IMR-90 (cell line): Measurements from ENCODE around the gene ADAMTS20. TPM values are rescaled to one million over a fixed set of nuclear protein-coding genes. Genes with fewer than 3 reads are reported as not detected.

ENCODE experiments used
- ATAC-seq: fragments of 200-7000 bp; cut with Tn5 transposase; 2 replicates; pipeline ENCODE4 v1.9.1; 2020; ENCODE audit warnings: low read depth, mild to moderate bottlenecking, moderate library complexity
- BruUV-seq: library from RNA; stranded (reverse); fragments of 400-500 nt; replicated peaks from 2 replicates; lab custom pipeline; 2021; lab: Mats Ljungman, UMichigan
- CTCF ChIA-PET: fragments of 300-600 bp; formaldehyde crosslinking; extraction: SDS; loops from one replicate; lab custom pipeline; 2021; ENCODE audit warnings: antibody characterized with exemption; lab: Yijun Ruan, JAX
- POLR2A ChIA-PET: fragments of 300-600 bp; sonication (Branson Sonifier 250); formaldehyde crosslinking; loops from one replicate; lab custom pipeline; 2022; ENCODE audit warnings: antibody characterized with exemption; ENCODE audit not compliant: unreplicated experiment; lab: Charles Lee
- DNase-seq: peaks from one replicate; pipeline ENCODE4 v3.0.0; 2013
- H2AFZ ChIP-seq: replicated peaks from 2 replicates; pipeline ENCODE3; 2013; ENCODE audit warnings: low read length, mild to moderate bottlenecking; ENCODE audit not compliant: poor library complexity
- H2AK5ac ChIP-seq: 2 replicates; pipeline ENCODE4 v1.6.1; 2013; ENCODE audit warnings: low read depth, low read length, inconsistent platforms
- H2AK9ac ChIP-seq: replicated peaks from 2 replicates; pipeline ENCODE3; 2013; ENCODE audit warnings: mild to moderate bottlenecking, low read depth, low read length, moderate library complexity; ENCODE audit not compliant: poor library complexity
- H2BK120ac ChIP-seq: 2 replicates; pipeline ENCODE4 v1.6.1; 2013; ENCODE audit warnings: low read depth, low read length, inconsistent platforms
- H2BK15ac ChIP-seq: 3 replicates; pipeline ENCODE4 v1.6.1; 2013; ENCODE audit warnings: low read depth, low read length, inconsistent platforms
- H2BK20ac ChIP-seq: 2 replicates; pipeline ENCODE4 v1.6.1; 2013; ENCODE audit warnings: low read depth, mild to moderate bottlenecking, inconsistent platforms, low read length, moderate library complexity
- H2BK5ac ChIP-seq: 2 replicates; pipeline ENCODE4 v1.6.1; 2013; ENCODE audit warnings: mild to moderate bottlenecking, low read depth, low read length, inconsistent platforms; ENCODE audit not compliant: poor library complexity, severe bottlenecking
- H3K14ac ChIP-seq: replicated peaks from 2 replicates; pipeline ENCODE4 v1.6.1; 2013; ENCODE audit warnings: low read depth, low read length, inconsistent platforms
- H3K18ac ChIP-seq: 2 replicates; pipeline ENCODE4 v1.6.1; 2013; ENCODE audit warnings: low read depth, low read length, control low read depth
- H3K23ac ChIP-seq: 2 replicates; pipeline ENCODE4 v1.6.1; 2013; ENCODE audit warnings: low read depth, low read length, inconsistent platforms
- H3K27ac ChIP-seq: 2 replicates; pipeline ENCODE4 v1.5.1; 2013; ENCODE audit warnings: mild to moderate bottlenecking, control low read depth, low read length; ENCODE audit not compliant: insufficient read depth
- H3K27me3 ChIP-seq: 2 replicates; pipeline ENCODE4 v1.6.1; 2013; ENCODE audit warnings: low read length; ENCODE audit not compliant: control insufficient read depth, insufficient read depth
- H3K36me3 ChIP-seq: 2 replicates; pipeline ENCODE4 v1.6.1; 2013; ENCODE audit warnings: low read length, mixed read lengths; ENCODE audit not compliant: control insufficient read depth, insufficient read depth
- H3K4ac ChIP-seq: 2 replicates; pipeline ENCODE4 v1.6.1; 2013; ENCODE audit warnings: low read depth, low read length, inconsistent platforms
- H3K4me1 ChIP-seq: 2 replicates; pipeline ENCODE4 v1.6.1; 2013; ENCODE audit warnings: low read length, mixed read lengths; ENCODE audit not compliant: control insufficient read depth, insufficient read depth
- H3K4me2 ChIP-seq: 2 replicates; pipeline ENCODE4 v1.6.1; 2013; ENCODE audit warnings: low read depth, mild to moderate bottlenecking, control low read depth, low read length, moderate library complexity
- H3K4me3 ChIP-seq: 2 replicates; pipeline ENCODE4 v1.5.1; 2013; ENCODE audit warnings: low read depth, mild to moderate bottlenecking, control low read depth, low read length, moderate library complexity; ENCODE audit not compliant: insufficient read depth
- H3K56ac ChIP-seq: 2 replicates; pipeline ENCODE4 v1.6.1; 2013; ENCODE audit warnings: low read length, inconsistent platforms; ENCODE audit not compliant: insufficient read depth; ENCODE audit errors: extremely low read depth
- H3K79me1 ChIP-seq, 2 experiments: 2 replicates each; pipeline ENCODE4 v1.6.1; 2013; ENCODE audit warnings: low read length in 2 of 2, inconsistent platforms in 1 of 2, low read depth in 1 of 2
- H3K9ac ChIP-seq: 2 replicates; pipeline ENCODE4 v1.6.1; 2013; ENCODE audit warnings: low read depth, low read length, control low read depth
- H3K9me1 ChIP-seq: 2 replicates; pipeline ENCODE4 v1.6.1; 2013; ENCODE audit warnings: low read length, inconsistent platforms; ENCODE audit not compliant: insufficient read depth
- H3K9me3 ChIP-seq: 2 replicates; pipeline ENCODE4 v1.6.1; 2013; ENCODE audit warnings: low read length; ENCODE audit not compliant: control insufficient read depth, insufficient read depth
- H4K20me1 ChIP-seq: 2 replicates; pipeline ENCODE4 v1.6.1; 2013; ENCODE audit warnings: low read length, inconsistent platforms; ENCODE audit not compliant: insufficient read depth
- H4K5ac ChIP-seq: 2 replicates; pipeline ENCODE4 v1.6.1; 2013; ENCODE audit warnings: mild to moderate bottlenecking, low read depth, low read length, control low read depth
- H4K8ac ChIP-seq, 2 experiments: 2 replicates each; pipeline ENCODE4 v1.6.1; 2013; ENCODE audit warnings: low read depth in 2 of 2, low read length in 2 of 2, control low read depth in 1 of 2, inconsistent platforms in 1 of 2
- H4K91ac ChIP-seq: 2 replicates; pipeline ENCODE4 v1.6.1; 2013; ENCODE audit warnings: low read depth, low read length, inconsistent platforms; ENCODE audit not compliant: insufficient read depth
- CHD1 ChIP-seq: IDR thresholded peaks from 2 replicates; pipeline ENCODE4 v1.6.1; 2012; ENCODE audit warnings: low read depth, low read length, improper control_type of control experiment
- MAFK ChIP-seq: IDR thresholded peaks from 2 replicates; pipeline ENCODE4 v1.6.1; 2012; ENCODE audit warnings: low read depth, low read length, improper control_type of control experiment
- MAZ ChIP-seq: IDR thresholded peaks from 2 replicates; pipeline ENCODE4 v1.6.1; 2012; ENCODE audit warnings: low read depth, mild to moderate bottlenecking, low read length, improper control_type of control experiment, moderate library complexity, borderline replicate concordance
- RAD21 ChIP-seq: IDR thresholded peaks from 2 replicates; pipeline ENCODE4 v1.6.1; 2012; ENCODE audit warnings: low read length, improper control_type of control experiment
- RFX5 ChIP-seq: IDR thresholded peaks from 2 replicates; pipeline ENCODE4 v1.8.0; 2012; ENCODE audit warnings: low read depth, mild to moderate bottlenecking, low read length, moderate library complexity
- SMC3 ChIP-seq: fragments of 150-350 bp; IDR thresholded peaks from 2 replicates; pipeline ENCODE4 v1.6.1; 2016; ENCODE audit warnings: low read depth, mild to moderate bottlenecking, antibody characterized with exemption, low read length, moderate library complexity
- WGBS, 2 experiments: methylation state at CpG; one replicate each; pipeline versions ENCODE4 v1.1.5 to v1.1.7; 2013; ENCODE audit warnings: missing lambda C conversion rate in 2 of 2; ENCODE audit not compliant: insufficient read length in 1 of 2; ENCODE audit errors: extremely low coverage in 2 of 2; 5-methylcytosine and 5-hydroxymethylcytosine counted together
- dilution Hi-C: fragments of 300-500 bp; cut with HindIII; formaldehyde crosslinking; loops from one replicate; pipeline ENCODE4 v1.14.3; 2018; ENCODE audit warnings: low sequenced_read_pairs; ENCODE audit not compliant: unreplicated experiment
- in situ Hi-C: fragments of 300-500 bp; cut with MboI; formaldehyde crosslinking; loops from 3 replicates; pipeline ENCODE4 v1.14.3; 2019; ENCODE audit warnings: low sequenced_read_pairs, inconsistent platforms, mixed read lengths
- intact Hi-C: fragments of 100-400 bp; cut with micrococcal nuclease; formaldehyde crosslinking; loops from 2 replicates; pipeline ENCODE4 v1.10.0; 2022
- polyA plus RNA-seq, 3 experiments: library from polyadenylated mRNA; depleted of rRNA; stranded (reverse); fragments of >200 nt; gene quantifications; 2 replicates each; pipeline ENCODE4 v1.2.3, GENCODE V29; 2012; ENCODE audit warnings: low replicate concordance in 1 of 3
- total RNA-seq: library from RNA; depleted of rRNA; stranded (reverse); fragments of >200 nt; gene quantifications from 2 replicates; pipeline ENCODE4 v1.2.3, GENCODE V29; 2012
- TF ChIP-seq, protein P1 (sequence below): conservative IDR thresholded peaks from 2 replicates; pipeline ENCODE4 v1.5.1; 2012; ENCODE audit warnings: mild to moderate bottlenecking, low read depth, low read length, improper control_type of control experiment
- TF ChIP-seq, protein P2 (sequence below): fragments of 150-350 bp; IDR thresholded peaks from 2 replicates; pipeline ENCODE4 v1.6.1; 2017; ENCODE audit warnings: mild to moderate bottlenecking, antibody characterized with exemption, low read length, low read depth

Gene ADAMTS20
- total and polyA plus RNA-seq, 2 of the 4 experiments (the other 2 are of a cell fraction), result not detected

DNA sequence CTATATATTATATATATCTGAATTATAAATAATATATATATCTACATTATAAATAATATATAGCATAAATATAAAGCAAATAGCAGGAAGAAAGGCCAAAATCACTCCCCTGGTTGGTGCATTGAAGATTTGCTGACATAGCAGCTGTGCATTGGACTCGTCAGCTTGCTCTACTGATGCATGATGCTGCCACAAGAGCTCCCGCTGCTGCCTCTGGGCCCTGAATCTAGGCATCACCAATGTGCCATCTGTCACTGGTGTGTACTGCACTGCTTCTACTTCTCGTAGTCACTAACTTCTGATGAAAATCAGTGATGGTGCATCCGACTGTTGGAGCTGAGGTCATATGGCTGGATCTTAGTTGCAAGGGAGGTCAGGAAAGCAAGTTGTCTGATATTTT is 205.0 kb downstream of the ADAMTS20 start:
- H2BK20ac ChIP-seq, result no peak overlapping the region
- H4K20me1 ChIP-seq, result no peaks in the 10 kb centered on the region
- H3K27ac ChIP-seq, result no peak overlapping the region
- no peak for ATAC-seq
- H3K14ac ChIP-seq, result no peak overlapping the region
- no peak overlapping the region for H4K8ac ChIP-seq
- DNase-seq, result no peak
- no peak overlapping the region for H3K56ac ChIP-seq
- no peaks in the 10 kb centered on the region for H3K36me3 ChIP-seq
- dilution Hi-C loops (no loop called here), intact Hi-C loops (no loop called here), in situ Hi-C loops (no loop called here)
- H3K4me1 ChIP-seq, result no peaks in the 10 kb centered on the region
- no peak overlapping the region for H3K9ac ChIP-seq
- TF ChIP-seq, protein P1, sequence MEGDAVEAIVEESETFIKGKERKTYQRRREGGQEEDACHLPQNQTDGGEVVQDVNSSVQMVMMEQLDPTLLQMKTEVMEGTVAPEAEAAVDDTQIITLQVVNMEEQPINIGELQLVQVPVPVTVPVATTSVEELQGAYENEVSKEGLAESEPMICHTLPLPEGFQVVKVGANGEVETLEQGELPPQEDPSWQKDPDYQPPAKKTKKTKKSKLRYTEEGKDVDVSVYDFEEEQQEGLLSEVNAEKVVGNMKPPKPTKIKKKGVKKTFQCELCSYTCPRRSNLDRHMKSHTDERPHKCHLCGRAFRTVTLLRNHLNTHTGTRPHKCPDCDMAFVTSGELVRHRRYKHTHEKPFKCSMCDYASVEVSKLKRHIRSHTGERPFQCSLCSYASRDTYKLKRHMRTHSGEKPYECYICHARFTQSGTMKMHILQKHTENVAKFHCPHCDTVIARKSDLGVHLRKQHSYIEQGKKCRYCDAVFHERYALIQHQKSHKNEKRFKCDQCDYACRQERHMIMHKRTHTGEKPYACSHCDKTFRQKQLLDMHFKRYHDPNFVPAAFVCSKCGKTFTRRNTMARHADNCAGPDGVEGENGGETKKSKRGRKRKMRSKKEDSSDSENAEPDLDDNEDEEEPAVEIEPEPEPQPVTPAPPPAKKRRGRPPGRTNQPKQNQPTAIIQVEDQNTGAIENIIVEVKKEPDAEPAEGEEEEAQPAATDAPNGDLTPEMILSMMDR, result no peak
- no peak for TF ChIP-seq CHD1
- TF ChIP-seq RAD21, result no peak
- TF ChIP-seq, protein P2, sequence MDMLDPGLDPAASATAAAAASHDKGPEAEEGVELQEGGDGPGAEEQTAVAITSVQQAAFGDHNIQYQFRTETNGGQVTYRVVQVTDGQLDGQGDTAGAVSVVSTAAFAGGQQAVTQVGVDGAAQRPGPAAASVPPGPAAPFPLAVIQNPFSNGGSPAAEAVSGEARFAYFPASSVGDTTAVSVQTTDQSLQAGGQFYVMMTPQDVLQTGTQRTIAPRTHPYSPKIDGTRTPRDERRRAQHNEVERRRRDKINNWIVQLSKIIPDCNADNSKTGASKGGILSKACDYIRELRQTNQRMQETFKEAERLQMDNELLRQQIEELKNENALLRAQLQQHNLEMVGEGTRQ, result no peak
- no peak for TF ChIP-seq RFX5
- no peak for TF ChIP-seq SMC3
- TF ChIP-seq MAZ, result no peak
- TF ChIP-seq MAFK, result peak; percentile 48
- H3K9me3 ChIP-seq, result peaks cover 9% of the 10 kb centered on the region
- H3K79me1 ChIP-seq, result no peaks in the 10 kb centered on the region
- H3K4me2 ChIP-seq, result no peak overlapping the region
- H2AK5ac ChIP-seq, result peak overlapping the region; percentile 2; the same call in 1 of the 2 replicates
- H3K18ac ChIP-seq, result no peak overlapping the region
- ChIA-PET CTCF (interaction anchor here (0.6 to 1.2 kb wide), 2 partner anchors 863 to 1594 kb away, joined by 3 to 4 read pairs; no protein-coding TSS in a partner anchor), POLR2A (no interaction called here)
- no peak overlapping the region for H2BK120ac ChIP-seq
- 88% methylated on average over 2 of the region's 4 CpGs; no CpG with 5 or more reads in 1 of the 2 experiments for WGBS, 2 experiments
- H2AK9ac ChIP-seq, result no peak overlapping the region
- peak overlapping the region; percentile 33 for H2AFZ ChIP-seq
- H3K4me3 ChIP-seq, result no peak overlapping the region
- no peaks in the 10 kb centered on the region for H3K27me3 ChIP-seq
- H3K23ac ChIP-seq, result no peak overlapping the region
- no peak overlapping the region for H4K5ac ChIP-seq
- H3K9me1 ChIP-seq, result no peaks in the 10 kb centered on the region; the same call in 1 of the 2 replicates
- BruUV-seq, result no TSS peak
- no peak overlapping the region for H2BK5ac ChIP-seq
- no peak overlapping the region for H2BK15ac ChIP-seq
- H4K91ac ChIP-seq, result no peak overlapping the region
- no peak overlapping the region for H3K4ac ChIP-seq
